ENCODE measurements around the gene LURAP1L. TPM values are rescaled to one million over a fixed set of nuclear protein-coding genes. Genes with fewer than 3 reads are reported as not detected.
"Not testable (repeated sequence)": the region's sequence is repeated elsewhere in the genome, so short reads cannot be mapped to it uniquely, and the experiment has no call there.

LURAP1L gene
- total RNA-seq, 4 donors from 2014 or later, result 12.5 to 22.8 (median 14.3) TPM

DNA sequence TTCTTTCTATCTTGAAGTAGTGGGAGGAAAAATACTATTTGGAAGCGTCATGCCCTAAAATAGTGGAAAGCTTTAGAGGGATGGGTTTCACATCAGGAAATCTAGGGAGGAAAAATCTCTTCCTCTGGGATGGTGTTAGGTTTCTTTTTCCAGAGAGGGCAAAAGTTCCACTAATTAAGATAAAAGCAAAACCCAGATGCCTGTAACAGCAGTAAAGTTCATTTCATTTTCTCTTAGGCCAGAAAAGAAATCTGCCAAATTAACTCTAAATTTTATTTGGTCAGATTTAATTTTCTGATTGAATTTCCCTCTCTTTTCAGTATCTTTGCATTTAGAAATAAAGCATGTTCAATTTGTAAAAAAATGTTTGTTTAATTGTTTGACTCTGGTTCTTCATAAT, 88.8 kb downstream of the LURAP1L start:
- DNase-seq (ENCODE audit: low spot score in 2 of 2), result no peak
- Histone ChIP-seq H3K4me3 (no peak overlapping the region), H3K36me3 (no peaks in the 10 kb centered on the region), H3K27ac (no peak overlapping the region), H3K9me3 (no peaks in the 10 kb centered on the region), H3K4me1 (peaks cover 0 to 21% (median 0%) of the 10 kb centered on the region in 4 donors), H3K27me3 (no peaks in the 10 kb centered on the region)
- WGBS, 2 donors, result 60 to 66% methylated on average over 1 of the region's 1 CpG
- TF ChIP-seq POLR2A (IDR thresholded peaks at IDR 0.05), result no peak
- TF ChIP-seq, protein P1, sequence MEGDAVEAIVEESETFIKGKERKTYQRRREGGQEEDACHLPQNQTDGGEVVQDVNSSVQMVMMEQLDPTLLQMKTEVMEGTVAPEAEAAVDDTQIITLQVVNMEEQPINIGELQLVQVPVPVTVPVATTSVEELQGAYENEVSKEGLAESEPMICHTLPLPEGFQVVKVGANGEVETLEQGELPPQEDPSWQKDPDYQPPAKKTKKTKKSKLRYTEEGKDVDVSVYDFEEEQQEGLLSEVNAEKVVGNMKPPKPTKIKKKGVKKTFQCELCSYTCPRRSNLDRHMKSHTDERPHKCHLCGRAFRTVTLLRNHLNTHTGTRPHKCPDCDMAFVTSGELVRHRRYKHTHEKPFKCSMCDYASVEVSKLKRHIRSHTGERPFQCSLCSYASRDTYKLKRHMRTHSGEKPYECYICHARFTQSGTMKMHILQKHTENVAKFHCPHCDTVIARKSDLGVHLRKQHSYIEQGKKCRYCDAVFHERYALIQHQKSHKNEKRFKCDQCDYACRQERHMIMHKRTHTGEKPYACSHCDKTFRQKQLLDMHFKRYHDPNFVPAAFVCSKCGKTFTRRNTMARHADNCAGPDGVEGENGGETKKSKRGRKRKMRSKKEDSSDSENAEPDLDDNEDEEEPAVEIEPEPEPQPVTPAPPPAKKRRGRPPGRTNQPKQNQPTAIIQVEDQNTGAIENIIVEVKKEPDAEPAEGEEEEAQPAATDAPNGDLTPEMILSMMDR (IDR thresholded peaks at IDR 0.05), result no peak
- no peak for TF ChIP-seq EP300 (IDR thresholded peaks at IDR 0.05)

DNA sequence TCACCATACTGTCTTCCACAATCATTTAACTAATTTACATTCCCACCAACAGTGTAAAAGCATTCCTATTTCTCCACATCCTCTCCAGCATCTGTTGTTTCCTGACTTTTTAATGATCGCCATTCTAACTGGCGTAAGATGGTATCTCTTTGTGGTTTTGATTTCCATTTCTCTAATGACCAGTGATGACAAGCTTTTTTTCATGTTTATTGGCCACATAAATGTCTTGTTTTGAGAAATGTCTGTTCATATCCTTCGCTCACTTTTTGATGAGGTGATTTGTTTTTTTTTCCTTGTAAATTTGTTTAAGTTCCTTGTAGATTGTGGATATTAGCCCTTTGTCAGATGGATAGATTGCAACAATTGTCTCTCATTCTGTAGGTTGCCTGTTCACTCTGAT, 90.6 kb downstream of the LURAP1L start:
- WGBS, 2 donors, result 97 to 98% methylated on average over 3 of the region's 3 CpGs
- not testable (repeated sequence) for H3K27me3 ChIP-seq; H3K27ac ChIP-seq; H3K36me3 ChIP-seq; H3K4me3 ChIP-seq; H3K9me3 ChIP-seq; DNase-seq (ENCODE audit: low spot score in 2 of 2)
- H3K4me1 ChIP-seq, result peaks cover 0 to 16% (median 0%) of the 10 kb centered on the region in 4 donors

Small RNA genes within 50 kb of the gene (small RNA-seq; reads per million reads assigned to genes)
- gene RN7SL849P, result not detected

Other genes starting within 250 kb of the LURAP1L start
- not detected for gene TYRP1, start 81.6 kb upstream of the LURAP1L start, total RNA-seq

Measured in tibial nerve (tissue), 4 donors.